ENCODE data around the gene APBA3.
A peak's percentile ranks its signal among the peaks of the same experiment; 100 is the strongest.

The APBA3 gene

DNA sequence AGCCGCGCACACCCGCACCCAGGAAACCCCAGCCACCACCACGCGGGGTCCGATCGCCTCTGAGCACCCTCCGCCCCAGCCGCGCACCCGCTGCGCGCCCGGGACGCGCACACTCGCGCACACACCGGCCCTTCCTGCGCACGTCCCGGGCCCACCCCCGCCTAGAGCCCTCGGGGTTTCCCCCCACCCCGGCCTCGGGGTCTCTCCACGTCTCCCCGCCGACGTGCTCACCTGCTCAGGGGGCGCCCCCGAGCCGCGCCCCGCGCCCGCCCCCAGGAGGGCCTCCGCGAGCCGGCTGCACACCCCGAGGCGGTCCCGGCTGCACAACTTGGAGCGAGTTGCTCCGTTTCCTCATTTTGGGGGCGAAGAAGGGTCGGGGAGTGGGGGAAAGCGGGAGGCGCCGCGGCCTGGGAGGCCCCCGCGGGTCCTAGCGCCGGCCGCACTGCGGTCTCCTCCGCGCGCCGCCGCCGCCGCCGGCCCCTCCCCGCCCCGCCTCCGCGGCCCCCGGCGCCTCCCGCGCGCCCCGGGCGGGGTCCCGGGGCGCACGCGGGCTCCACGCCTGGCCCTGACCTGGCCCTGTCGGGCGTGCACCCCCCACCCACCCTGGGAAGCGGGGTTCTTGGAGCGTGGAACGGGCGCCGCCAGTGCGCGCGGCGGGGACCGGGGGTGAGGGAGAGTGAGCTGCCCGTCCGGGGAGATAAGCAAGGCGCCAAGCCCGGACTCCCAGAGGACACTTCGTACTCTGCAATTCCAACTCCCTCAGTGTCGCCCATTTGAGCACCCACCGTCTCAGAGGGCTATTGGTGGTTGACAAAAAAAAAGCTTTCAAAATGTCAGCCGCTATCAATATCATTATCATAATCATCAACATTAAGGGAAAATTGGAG lies 24.7 kb upstream of the APBA3 start, which contains the start of gene MATK:
Gene MATK (minus strand): TSS at position 444 of the 887 bp plus-strand sequence. CDS start 1,246 bp downstream, outside the sequence.
- no peak for DNase-seq

DNA sequence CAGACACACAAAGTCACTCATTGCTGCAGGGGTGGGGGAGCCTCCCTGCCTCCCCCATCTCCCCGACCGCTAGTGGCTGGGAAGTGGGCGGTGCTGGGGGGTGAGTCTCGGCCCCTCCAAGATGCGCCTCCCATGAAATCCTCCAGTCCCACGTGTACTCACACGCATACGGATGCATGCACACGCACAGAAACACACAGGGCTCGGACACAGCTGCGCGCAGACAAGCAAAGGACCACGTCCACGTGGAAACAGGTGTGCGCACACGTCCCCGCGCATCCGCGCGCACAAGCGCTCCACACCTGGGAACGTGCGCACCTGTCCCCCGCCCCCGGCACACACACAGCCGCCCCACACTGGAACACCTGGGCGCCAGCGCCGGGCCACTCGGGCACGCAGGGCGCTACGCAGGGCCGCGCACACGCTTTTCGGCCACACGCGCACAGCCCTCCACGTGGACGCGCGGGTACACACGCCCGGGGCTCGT lies 24.0 kb upstream of the APBA3 start:
- DNase-seq = no peak

DNA sequence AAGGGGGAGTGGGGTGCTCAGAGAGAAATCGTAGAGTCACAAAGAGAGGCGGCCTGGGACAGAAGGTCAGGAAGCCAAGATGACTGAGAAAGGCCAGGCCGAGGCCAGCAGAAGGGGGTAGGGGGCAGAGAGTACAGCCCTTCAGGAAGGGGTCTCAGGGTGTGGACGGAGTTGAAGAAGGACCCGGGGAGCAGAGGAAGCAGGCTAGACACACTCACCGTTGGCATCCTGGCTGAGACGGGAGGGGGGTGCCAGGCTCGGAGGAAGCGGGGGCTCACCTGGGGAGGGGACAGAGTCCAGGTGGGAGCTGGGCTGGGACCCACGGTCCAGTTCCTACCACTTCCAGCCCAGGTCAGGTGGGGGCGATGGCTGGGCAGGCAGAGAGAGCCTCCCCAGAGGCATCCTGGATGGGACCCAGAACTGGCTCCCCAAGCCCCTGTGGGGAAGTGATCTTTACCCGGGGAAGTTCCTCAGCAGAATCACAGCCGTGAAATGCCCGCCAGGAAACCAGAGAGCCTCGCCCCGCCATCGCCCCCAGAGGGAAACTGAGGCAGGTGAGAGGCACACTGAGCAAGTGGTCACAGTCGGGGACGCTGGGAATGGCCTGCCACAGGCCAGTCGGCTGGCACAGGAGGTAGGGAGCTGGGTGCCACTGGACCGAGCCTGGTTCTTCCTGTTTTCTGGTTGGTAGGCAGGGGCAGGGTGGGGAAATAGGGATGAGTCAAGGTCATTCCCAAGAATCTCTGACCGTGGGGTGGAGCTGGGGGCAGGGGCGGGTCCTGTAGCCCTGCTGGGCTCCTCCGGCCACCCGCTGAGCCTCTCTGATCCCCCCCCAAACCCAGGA lies 23.3 kb upstream of the APBA3 start:
- DNase-seq = peak; percentile 18

DNA sequence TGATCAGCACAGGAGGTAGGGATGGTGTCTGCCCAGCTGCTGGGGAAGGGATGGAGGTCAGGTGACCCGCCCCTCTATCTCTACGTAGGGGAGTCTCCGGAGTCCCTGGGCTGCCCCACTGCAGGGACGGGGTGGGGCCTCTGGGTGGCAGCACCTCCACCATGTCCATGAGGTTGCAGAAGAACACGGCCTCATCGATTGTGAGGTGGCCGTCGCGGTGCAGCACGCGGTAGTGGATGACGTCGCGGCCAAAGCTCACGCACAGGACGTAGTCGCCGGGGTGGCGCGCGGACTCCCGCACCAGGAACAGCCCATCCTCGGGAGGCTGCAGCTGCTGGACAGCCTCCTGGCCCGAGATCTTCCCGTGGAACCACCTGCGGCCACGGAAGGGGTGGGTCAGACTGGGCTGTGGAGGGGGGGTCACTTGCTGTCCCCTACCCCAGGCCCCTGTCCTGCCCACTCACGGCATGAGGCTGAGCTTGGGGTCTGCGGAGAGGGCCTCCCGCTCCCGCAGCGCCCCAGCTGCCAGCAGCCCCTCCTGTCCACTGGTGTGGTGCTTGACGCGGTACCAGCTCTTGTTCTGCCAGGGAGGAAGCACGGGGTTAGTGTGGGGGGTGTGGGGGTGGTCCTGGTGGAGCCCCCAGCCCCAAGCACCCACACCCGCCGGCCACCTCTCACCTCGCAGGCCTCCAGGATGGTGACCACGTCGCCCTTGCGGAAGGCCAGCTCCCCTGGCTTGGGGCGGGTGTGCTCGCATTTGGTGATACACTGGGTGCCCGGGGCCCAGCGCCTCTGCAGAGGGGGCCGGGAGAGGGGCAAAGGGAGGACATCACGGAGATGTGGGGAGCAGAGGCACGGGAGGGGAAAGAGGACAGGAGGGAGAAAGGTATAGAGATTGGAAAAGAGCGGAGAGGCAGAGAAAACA lies 22.4 kb upstream of the APBA3 start:
- DNase-seq = no peak

DNA sequence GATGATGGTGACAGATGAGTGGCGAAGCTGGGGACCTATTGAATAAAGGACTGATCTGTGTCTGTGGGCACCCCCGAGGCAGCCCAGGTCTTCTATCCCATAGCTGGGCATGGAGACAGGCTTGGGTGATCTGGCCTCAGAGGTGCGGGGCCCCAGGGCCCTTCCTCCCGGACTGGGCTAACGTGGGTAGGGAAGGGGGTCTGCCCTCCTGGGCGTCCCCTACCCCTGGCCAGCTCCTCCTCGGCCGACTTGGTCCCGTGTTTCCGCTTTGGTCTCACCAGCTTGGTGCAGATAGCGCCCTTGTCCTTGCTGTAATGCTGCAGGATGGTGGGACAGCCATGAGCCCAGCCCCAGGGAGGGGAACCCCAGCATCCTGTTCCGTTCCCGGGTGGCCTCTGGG lies 21.4 kb upstream of the APBA3 start:
- no peak for DNase-seq

DNA sequence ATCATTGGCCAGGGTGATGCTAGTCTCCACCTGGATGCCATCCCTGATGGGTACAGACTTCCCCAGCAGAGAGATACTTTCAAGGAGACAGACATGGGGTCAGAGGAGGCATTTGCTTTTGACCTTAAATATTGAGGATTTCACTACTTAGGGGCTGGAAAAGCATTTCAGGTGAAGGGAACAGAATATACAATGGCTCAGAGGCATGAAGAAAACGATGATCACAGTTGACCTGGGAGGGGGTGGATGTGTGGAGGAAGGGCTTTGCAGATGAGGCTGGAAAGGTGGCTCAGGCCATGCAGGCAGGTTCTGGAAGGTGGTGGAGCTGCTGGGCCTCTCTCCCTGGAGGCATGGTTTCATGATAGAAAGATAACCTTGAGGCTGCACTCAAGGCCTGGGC lies 20.8 kb upstream of the APBA3 start:
- no peak for DNase-seq

DNA sequence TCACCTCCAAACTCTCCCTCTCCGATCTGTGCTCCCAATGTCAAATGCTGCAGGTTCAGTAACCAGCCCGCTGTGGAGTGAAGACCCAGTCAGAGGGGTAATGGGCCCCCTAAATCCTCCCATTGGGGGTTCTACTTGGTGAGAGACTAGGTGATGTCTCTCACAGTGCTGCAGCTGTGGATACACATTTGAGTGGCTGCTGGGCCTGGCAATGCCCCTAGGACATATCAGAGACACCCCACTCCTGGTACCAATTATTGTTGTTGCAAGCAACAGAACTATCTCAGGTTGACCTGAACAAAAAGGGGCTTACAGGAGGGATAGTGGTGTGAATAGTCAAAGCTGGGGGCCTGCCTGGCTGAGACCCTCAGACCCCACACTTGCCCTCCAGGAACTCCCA lies 20.1 kb upstream of the APBA3 start:
- DNase-seq = no peak

DNA sequence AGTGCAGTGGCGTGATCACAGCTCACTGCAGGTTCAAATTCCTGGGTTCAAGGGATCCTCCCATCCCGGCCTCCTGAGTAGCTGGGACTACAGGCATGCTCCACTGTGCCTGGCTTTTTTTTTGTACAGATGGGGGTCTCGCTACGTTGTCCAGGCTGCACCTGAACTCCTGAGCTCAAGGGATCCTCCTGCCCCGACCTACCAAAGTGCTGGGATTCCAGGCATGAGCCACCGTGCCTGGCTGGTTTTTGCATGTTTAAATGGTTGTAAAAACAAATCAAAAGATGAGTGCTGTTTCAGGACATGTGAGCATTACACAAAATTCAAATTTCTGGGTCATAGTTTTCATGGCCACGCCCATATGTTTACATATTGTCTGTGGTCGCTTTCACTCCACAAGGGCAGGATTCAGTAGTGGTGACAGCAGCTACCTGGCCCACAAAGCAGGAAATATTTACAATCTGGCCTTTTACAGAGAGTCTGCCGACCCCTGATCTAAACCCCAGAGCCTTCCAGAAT lies 19.4 kb upstream of the APBA3 start:
- no peak for DNase-seq

DNA sequence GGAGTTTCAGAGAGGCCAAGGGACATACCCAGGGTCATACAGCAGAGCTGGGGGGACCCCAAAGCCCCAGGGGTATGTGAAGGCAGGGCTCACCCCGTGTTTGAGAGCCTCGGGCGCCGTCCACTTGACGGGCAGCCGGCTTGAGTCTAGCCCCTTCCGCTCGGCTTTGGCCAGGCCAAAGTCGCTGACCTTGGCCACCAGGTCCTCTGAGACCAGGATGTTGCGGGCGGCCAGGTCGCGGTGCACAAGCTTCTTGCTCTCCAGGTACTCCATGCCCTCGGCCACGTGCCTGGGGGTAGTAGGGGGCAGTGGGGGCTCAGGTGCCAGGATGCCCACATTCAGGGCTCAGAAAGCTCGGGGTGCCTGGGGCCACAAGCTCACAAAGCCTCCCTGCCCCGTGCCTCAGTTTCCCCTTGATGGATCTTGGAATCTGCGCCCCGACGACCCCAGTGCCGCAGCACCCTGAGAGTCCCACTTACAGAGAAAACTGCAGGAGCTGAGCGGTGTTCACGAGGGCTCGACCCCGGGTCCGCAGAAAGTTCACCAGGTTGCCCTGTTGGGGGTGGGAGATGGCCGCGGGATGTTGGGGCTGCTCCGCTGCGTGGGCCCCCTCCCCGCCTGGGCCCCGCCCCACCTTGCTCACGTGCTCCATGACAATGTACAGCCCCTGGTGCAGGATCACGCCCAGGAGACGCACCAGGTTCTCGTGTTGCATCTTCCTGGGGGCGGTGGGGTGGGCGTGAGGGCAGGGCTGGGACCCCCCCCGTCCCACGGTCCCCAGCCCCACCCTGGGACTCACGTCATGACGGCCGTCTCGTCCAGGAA lies 17.6 kb upstream of the APBA3 start:
- no peak for DNase-seq

DNA sequence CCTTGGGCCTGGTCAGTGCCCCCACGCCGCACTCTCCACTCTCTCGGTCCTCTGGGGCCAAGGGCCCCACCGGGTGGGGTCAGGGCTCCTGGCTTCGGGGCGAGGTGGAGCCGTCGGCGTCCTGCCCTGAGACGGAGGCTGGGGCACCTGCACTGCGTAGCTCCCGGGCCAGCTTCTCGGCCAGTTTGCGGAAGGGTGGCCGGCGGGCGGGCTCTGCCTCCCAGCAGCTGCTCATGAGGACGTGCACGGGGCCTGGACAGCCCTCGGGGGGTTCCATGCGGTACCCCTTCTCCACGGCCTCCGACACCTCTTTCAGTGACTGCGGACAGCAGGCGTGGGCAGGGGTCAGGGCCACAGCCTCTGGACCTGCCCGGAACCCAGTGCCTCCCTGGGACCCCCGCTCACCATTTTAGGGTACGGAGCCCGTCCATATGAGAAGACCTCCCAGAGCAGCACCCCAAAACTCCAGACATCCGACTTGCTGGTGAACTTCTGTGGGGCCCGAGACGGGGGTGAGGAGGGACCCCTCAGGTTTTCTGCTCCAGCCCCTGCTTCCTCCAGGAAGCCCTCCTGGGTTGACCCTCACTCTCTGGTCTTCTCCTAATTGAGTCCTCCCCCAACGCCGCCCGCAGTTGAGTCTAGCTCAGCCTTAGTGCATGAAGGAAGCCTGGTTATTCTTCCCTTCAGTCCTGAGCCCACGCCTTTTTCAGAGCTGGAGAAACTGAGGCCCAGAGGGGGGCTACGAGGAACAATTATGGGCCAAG lies 16.8 kb upstream of the APBA3 start:
- no peak for DNase-seq

DNA sequence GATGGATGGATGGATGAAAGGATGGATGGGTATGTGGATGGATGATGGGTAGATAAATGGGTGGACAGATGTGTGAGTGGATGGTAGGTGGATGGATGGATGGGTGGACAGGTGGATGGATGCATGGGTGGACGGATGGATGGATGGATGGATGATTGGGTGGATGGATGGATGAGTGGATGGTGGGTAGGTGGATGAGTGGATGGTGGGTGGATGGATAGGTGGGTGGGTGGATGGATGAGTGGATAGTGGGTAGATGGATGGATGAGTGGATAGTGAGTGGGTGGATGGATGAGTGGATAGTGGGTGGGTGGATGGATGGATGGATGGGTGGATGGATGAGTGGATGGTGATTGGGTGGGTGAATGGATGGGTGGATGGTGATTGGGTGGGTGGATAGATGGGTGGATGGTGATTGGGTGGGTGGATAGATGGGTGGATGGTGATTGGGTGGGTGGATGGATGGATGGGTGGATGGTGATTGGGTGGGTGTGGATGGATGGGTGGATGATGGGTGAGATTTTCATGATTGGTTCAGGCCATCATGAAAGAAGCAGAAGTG lies 15.1 kb upstream of the APBA3 start:
- DNase-seq = no peak

DNA sequence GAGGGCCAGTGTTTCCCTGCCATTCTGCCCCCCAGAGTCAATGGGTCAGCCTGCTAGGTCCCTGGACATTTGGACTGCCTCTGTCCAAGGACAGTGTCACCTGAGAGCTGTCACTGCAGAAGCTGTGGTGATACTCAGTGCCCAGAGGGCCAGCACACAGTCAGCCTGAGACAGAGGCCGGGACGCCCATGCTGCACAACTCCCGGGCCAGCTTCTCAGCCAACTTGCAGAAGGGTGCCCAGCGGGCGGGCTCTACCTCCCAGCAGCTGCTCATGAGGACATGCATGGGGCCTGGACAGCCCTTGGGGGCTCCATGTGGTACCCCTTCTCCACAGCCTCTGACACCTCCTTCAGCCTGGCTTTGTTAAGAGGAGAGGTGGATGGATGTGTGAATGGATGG lies 14.3 kb upstream of the APBA3 start:
- DNase-seq = no peak

DNA sequence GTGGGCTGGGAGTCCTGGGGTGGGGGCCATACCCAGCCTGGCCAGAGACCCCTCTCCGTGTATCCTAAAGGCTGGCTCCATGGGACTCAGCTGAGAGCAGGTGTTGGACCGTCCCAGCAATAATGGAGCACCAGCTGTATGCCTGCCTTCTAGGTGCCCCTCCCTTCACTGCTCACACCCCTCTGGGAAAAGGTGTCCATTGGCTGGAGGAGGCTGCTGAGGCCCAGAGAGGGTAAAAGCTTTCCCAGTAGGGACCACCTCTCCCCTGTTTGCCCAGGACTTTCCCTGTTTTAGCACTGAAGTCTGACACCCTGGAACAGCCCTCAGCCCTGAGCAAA lies 13.9 kb upstream of the APBA3 start:
- DNase-seq = no peak

DNA sequence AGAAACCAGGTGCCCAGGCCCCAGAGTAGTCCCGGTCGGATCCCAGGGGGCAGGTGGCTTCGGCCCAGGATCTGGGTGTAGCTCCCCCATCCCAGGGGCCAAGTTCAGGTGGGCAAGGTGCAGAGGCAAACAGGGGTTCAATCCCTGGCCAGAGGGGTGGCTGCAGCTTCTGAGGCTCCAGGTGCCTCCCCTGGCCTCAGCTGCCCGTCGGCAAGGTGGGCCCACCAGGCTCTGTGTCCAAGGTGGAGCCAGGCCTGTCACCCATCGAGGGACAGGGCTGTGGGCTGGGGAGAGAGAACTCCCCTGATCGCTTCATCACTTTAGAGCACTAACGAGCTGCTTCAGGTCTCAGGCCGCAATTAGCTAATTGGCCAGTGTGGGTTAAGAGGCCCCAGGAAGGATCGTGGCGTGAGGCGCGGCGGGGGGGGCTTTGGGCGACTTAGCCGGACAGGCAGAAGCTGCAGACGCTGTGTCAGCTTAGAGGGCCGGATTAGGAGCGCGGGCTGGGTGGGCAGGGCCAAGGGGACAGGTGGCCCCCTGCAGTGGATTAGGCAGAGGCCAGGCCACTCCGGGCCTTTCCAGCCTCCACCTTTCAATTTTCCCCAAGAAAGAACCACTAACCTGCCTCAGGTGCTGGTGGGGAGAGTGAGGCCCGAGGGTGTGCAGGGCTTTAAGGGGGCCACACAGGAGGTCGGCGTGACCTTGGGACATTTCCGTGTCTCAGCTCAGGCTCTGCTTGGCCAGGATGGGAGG lies 13.3 kb upstream of the APBA3 start:
- DNase-seq = no peak

DNA sequence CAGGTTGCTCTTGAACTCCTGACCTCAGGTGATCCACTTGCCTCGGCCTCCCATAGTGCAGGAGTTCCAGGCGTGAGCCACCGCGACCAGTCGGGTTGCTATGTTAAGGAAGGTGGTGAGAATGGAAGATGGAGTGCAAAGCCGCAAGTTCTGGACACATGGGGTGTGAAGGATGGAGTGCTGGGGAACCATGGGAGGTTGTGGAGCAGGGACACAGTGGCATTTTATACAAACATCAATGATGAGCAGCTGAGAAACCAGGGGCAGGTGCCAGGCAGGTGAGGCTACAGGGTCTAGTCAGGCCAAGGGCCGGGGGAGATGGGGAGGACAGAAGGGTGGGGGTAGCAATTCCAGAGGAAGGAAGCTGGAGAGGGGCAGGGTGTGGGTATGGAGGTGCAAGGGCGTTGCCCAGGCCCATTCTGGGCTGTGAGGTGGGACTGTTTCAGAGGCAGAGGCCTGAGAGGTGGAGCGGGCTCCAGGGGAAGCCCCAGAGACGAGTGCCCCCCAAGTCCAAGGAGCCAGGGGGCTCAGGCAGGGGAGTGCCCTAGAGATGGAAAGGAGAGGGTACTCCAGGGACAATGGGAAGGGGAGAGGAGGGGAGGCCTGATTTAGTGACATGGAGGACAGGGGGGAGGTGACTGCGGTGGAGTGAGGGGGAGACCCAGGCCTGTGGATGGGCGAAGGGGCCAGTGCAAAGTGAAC lies 12.5 kb upstream of the APBA3 start:
- DNase-seq = no peak

DNA sequence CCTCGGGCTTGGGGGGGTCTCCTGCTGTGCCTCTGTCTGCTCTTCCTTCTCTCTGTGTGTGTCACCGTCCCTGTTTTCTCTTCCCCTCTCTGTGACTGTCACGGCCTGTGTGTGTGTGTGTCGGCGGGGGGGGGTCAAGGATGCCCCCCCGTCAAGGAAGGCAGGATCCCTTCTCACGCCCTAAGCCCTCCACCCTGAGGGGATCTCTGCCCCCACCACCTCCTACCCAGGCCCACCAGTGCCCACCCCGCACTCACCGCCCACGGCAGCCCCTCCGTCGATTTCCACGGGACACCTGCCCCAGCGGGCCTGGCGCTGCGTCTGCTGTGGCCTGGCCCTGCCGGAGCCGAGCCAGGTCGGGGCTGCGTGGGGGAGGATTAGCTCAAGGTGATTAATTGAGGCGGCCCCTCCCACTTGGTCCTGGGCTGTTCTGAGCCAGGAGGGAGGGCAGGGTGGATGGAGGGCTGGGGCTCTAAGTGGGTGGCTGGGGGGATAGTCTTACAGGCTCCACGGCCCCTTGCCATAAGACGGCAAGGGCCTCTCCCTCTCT lies 10.5 kb upstream of the APBA3 start, which contains the start of gene RAX2:
Gene RAX2 (minus strand): TSS at position 323 of the 550 bp plus-strand sequence. CDS start 486 bp downstream, outside the sequence.
- DNase-seq = no peak

DNA sequence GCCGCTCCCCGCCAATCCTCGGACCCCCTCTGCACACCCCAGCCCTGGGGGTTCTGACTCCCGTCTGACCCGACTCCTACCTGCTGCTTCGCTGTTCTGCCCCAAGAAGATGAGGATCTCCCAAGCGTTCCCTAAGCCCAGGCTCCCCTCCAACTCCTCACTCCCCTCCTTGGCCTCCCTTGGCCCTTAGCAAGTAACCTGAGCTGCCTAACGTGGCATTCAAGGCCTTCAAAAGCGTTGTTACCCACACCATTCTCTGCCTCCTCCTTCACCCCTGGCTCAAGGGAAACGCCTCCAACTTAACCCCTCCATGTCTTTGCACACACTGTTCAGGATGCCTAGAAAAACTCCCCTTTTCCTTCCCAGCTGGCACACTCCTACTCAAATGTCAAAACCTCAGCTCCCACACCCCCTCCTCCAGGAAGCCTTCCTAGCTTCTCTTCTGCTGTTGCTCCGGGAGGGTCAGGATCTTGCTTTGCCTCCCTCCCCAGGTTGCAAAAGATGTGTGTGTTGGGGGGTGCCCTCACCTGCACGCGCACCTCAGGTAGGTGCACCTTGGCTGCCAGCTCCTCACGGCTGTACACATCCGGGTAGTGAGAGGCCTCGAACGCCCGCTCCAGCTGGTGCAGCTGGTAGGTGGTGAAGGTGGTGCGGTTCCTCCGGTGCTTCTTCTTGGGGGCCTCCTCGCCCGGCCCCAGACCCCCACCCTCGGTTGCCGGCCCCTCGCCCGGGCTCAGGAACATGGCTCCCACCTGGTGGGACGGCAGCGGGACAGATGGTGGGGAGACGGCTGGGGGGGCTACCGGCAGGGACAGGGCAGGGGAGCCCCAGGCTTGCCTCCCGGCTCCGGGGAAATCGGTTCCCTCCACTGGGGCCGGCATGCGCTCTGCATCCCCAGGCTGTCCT lies 9.8 kb upstream of the APBA3 start:
- no peak for DNase-seq
